ENCODE results near the gene SLC22A7. TPM values are rescaled to one million over a fixed set of nuclear protein-coding genes. Genes with fewer than 3 reads are reported as not detected.
A peak's percentile ranks its signal among the peaks of the same experiment; 100 is the strongest.

The SLC22A7 gene
- total RNA-seq, 1 donor from 2014 or later: not detected

DNA sequence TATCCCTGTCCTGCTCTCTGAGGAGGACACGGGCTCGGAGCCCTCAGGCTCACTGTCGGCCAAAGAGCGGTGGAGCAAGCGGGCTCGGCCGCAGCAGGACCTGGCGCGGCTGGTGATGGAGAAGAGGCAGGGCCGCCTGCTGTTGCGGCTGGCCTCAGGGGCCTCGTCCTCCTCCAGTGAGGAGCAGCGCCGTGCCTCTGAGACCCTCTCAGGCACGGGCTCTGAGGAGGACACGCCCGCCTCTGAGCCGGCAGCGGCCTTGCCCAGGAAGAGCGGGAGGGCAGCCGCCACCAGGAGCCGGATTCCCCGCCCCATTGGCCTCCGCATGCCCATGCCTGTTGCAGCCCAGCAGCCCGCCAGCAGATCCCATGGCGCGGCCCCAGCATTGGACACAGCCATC, 14.2 kb upstream of the SLC22A7 start:
- H3K4me3 ChIP-seq (ENCODE audit: low read length in 3 of 3): no peak overlapping the region
- no peaks in the 10 kb centered on the region for H3K4me1 ChIP-seq (ENCODE audit: control insufficient read depth in 3 of 3, insufficient read depth in 3 of 3, low read length in 3 of 3)
- peaks cover 30 to 52% (median 45%) of the 10 kb centered on the region in 3 donors for H3K27me3 ChIP-seq (ENCODE audit: control insufficient read depth in 3 of 3, insufficient read depth in 3 of 3, low read length in 3 of 3)
- H3K9me3 ChIP-seq (ENCODE audit: control insufficient read depth in 3 of 3, low read length in 3 of 3): no peaks in the 10 kb centered on the region
- H3K36me3 ChIP-seq (ENCODE audit: control insufficient read depth in 3 of 3, insufficient read depth in 3 of 3, low read length in 3 of 3): no peaks in the 10 kb centered on the region
- H3K9ac ChIP-seq (ENCODE audit: low read depth in 1 of 3, low read length in 3 of 3): no peak overlapping the region
- no peak overlapping the region for H3K27ac ChIP-seq (ENCODE audit: low read depth, low read length)

DNA sequence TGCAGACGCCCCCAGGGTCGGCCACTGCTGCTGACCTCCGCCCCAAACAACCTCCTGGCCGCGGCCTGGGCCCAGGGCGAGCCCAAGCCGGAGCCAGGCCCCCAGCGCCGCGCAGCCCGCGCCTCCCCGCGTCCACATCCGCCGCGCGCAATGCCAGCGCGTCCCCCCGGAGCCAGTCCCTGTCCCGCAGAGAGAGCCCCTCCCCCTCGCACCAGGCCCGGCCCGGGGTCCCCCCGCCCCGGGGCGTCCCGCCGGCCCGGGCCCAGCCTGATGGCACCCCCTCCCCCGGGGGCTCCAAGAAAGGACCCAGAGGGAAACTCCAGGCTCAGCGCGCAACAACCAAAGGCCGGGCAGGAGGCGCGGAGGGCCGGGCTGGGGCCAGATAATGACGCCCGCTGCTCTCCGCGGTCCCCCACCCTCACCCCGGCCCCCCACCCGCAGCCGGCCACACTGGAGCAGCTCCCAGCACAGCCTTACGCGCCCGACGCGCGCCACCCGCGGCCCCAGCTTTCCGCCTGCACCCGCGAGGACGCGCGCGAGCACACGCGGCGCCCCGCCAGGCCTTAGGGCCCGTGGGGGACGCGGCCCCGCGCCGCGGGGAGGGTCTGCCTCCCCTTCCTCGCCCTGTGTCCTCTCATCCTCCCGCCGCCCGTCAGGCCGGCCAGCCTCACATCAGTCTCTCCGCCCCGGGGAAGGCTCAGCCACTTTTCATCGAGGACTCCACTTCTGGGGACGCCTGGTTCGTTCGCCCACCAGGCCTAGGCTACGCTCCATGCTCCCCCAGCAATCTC, 12.9 kb upstream of the SLC22A7 start:
- no peaks in the 10 kb centered on the region for H3K4me1 ChIP-seq (ENCODE audit: control insufficient read depth in 3 of 3, insufficient read depth in 3 of 3, low read length in 3 of 3)
- no peak overlapping the region for H3K27ac ChIP-seq (ENCODE audit: low read depth, low read length)
- no peak overlapping the region for H3K4me3 ChIP-seq (ENCODE audit: low read length in 3 of 3)
- H3K27me3 ChIP-seq (ENCODE audit: control insufficient read depth in 3 of 3, insufficient read depth in 3 of 3, low read length in 3 of 3): peaks cover 28 to 45% (median 40%) of the 10 kb centered on the region in 3 donors
- no peaks in the 10 kb centered on the region for H3K36me3 ChIP-seq (ENCODE audit: control insufficient read depth in 3 of 3, insufficient read depth in 3 of 3, low read length in 3 of 3)
- peak overlapping the region in 1 of 3 donors; percentile 3 for H3K9ac ChIP-seq (ENCODE audit: low read depth in 1 of 3, low read length in 3 of 3)
- H3K9me3 ChIP-seq (ENCODE audit: control insufficient read depth in 3 of 3, low read length in 3 of 3): no peaks in the 10 kb centered on the region

GRCh38 chr6:43285832-43286231, 12.2 kb upstream of the SLC22A7 start:
- Histone ChIP-seq H3K36me3 (ENCODE audit: control insufficient read depth in 3 of 3, insufficient read depth in 3 of 3, low read length in 3 of 3) (no peaks in the 10 kb centered on the region), H3K27ac (ENCODE audit: low read depth, low read length) (no peak overlapping the region), H3K4me3 (ENCODE audit: low read length in 3 of 3) (no peak overlapping the region), H3K9me3 (ENCODE audit: control insufficient read depth in 3 of 3, low read length in 3 of 3) (no peaks in the 10 kb centered on the region), H3K9ac (ENCODE audit: low read depth in 1 of 3, low read length in 3 of 3) (no peak overlapping the region), H3K4me1 (ENCODE audit: control insufficient read depth in 3 of 3, insufficient read depth in 3 of 3, low read length in 3 of 3) (no peaks in the 10 kb centered on the region), H3K27me3 (ENCODE audit: control insufficient read depth in 3 of 3, insufficient read depth in 3 of 3, low read length in 3 of 3) (peaks cover 28 to 45% (median 35%) of the 10 kb centered on the region in 3 donors)

- H3K4me1 ChIP-seq (ENCODE audit: control insufficient read depth in 3 of 3, insufficient read depth in 3 of 3, low read length in 3 of 3): no peaks in the 10 kb centered on the region
- H3K4me3 ChIP-seq (ENCODE audit: low read length in 3 of 3): no peak overlapping the region
- H3K27ac ChIP-seq (ENCODE audit: low read depth, low read length): no peak overlapping the region
- no peak overlapping the region for H3K9ac ChIP-seq (ENCODE audit: low read depth in 1 of 3, low read length in 3 of 3)
- H3K9me3 ChIP-seq (ENCODE audit: control insufficient read depth in 3 of 3, low read length in 3 of 3): no peaks in the 10 kb centered on the region
- peaks cover 25 to 43% (median 34%) of the 10 kb centered on the region in 3 donors for H3K27me3 ChIP-seq (ENCODE audit: control insufficient read depth in 3 of 3, insufficient read depth in 3 of 3, low read length in 3 of 3)
- H3K36me3 ChIP-seq (ENCODE audit: control insufficient read depth in 3 of 3, insufficient read depth in 3 of 3, low read length in 3 of 3): no peaks in the 10 kb centered on the region
Measured at GRCh38 chr6:43286456-43286979, 11.5 kb upstream of the SLC22A7 start.

DNA sequence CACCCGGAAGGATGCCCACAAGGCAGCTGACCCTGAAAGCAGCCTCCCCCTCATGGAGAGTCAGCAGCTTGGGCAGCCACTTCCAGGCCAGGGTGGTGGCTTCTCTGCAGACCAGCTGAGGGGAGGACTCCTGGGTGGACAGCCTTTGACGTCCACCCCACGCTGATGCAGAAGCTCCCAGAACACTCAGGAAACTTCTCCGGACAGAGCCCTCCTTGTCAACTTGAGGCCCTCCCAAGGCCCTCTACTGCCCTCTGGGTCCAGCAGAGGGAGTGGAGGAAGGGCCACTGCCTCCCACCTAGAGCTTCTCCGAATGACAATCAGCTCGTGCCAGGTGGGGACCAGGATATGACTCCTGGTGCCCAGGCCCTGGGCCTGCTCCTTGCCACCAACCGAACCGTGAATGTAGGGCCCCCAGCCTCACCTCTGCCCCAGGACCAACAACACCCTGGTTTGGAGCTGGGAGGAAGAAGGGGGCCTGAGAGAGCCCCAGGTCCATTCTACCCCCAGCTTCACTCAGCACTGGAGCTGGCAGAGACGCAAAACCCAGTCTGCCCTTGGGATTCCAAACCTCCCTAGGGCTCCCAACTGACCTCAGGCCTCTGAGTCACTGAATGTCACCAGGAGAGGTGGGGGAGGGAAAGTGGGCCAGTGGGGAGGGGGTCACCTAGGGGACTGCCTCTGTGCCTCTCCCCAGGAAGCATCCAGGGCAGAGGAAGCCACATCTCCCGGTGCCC, 10.9 kb upstream of the SLC22A7 start:
- Histone ChIP-seq H3K36me3 (ENCODE audit: control insufficient read depth in 3 of 3, insufficient read depth in 3 of 3, low read length in 3 of 3) (no peaks in the 10 kb centered on the region), H3K4me3 (ENCODE audit: low read length in 3 of 3) (no peak overlapping the region), H3K9me3 (ENCODE audit: control insufficient read depth in 3 of 3, low read length in 3 of 3) (no peaks in the 10 kb centered on the region), H3K27me3 (ENCODE audit: control insufficient read depth in 3 of 3, insufficient read depth in 3 of 3, low read length in 3 of 3) (peaks cover 20 to 37% (median 34%) of the 10 kb centered on the region in 3 donors), H3K9ac (ENCODE audit: low read depth in 1 of 3, low read length in 3 of 3) (no peak overlapping the region), H3K27ac (ENCODE audit: low read depth, low read length) (no peak overlapping the region), H3K4me1 (ENCODE audit: control insufficient read depth in 3 of 3, insufficient read depth in 3 of 3, low read length in 3 of 3) (no peaks in the 10 kb centered on the region)

DNA sequence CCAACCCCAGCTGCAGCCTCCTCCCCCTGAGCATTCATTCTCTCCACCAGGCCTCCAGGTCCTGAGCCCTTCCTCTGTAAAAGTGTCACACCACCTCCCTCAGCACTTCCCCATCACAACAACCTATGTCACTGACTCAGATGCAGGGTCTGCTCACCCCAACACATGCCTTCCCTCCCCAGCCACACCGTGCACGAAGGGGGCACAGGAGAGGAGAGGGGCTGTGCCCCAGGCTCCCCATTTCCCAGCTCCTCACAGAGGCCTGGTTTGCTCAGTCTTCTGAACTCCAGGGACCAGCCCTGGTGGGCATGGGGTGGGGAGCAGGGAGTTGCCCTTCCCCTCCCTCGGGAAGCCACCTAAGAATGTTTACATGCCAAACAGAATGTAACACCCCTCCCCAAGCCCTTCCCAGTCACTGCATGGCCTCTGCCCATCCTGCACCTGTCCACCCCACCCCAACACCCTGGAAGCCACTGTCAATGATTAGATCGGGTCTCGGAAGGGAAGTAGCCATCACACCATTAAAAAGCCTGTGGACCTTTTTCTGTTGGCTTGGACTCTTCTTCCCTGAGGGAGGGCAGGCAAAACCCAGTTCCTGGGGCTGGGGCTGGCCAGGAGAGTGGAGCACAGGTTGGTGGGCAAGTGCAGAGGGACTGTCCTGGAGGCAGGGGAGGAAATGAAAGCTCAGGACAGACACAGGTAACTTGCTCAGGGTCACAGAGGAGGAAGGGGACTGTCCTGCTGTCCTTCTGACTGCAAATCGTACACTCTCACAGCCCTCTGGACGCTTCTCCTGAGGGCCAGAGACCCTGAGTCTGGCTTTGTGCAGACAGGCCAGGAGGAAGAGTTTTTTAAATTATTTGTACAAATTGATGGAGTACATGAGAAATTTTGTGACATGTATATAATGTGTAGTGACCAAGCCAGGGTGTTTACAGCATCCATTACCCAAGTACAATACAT, 10.1 kb upstream of the SLC22A7 start:
- Histone ChIP-seq H3K9me3 (ENCODE audit: control insufficient read depth in 3 of 3, low read length in 3 of 3) (no peaks in the 10 kb centered on the region), H3K4me3 (ENCODE audit: low read length in 3 of 3) (no peak overlapping the region), H3K36me3 (ENCODE audit: control insufficient read depth in 3 of 3, insufficient read depth in 3 of 3, low read length in 3 of 3) (no peaks in the 10 kb centered on the region)

GRCh38 chr6:43290339-43290904, 7.6 kb upstream of the SLC22A7 start:
- no peak overlapping the region for H3K4me3 ChIP-seq (ENCODE audit: low read length in 3 of 3)
- no peak overlapping the region for H3K9ac ChIP-seq (ENCODE audit: low read depth in 1 of 3, low read length in 3 of 3)
- H3K27ac ChIP-seq (ENCODE audit: low read depth, low read length): no peak overlapping the region
- H3K27me3 ChIP-seq (ENCODE audit: control insufficient read depth in 3 of 3, insufficient read depth in 3 of 3, low read length in 3 of 3): peaks cover 8 to 15% (median 9%) of the 10 kb centered on the region in 3 donors
- H3K36me3 ChIP-seq (ENCODE audit: control insufficient read depth in 3 of 3, insufficient read depth in 3 of 3, low read length in 3 of 3): no peaks in the 10 kb centered on the region
- H3K4me1 ChIP-seq (ENCODE audit: control insufficient read depth in 3 of 3, insufficient read depth in 3 of 3, low read length in 3 of 3): no peaks in the 10 kb centered on the region
- no peaks in the 10 kb centered on the region for H3K9me3 ChIP-seq (ENCODE audit: control insufficient read depth in 3 of 3, low read length in 3 of 3)

More for the DNA sequence above, 10.1 kb upstream of the SLC22A7 start:
- Histone ChIP-seq H3K27ac (ENCODE audit: low read depth, low read length) (no peak overlapping the region), H3K4me1 (ENCODE audit: control insufficient read depth in 3 of 3, insufficient read depth in 3 of 3, low read length in 3 of 3) (no peaks in the 10 kb centered on the region), H3K9ac (ENCODE audit: low read depth in 1 of 3, low read length in 3 of 3) (no peak overlapping the region), H3K27me3 (ENCODE audit: control insufficient read depth in 3 of 3, insufficient read depth in 3 of 3, low read length in 3 of 3) (peaks cover 15 to 30% (median 27%) of the 10 kb centered on the region in 3 donors)

DNA sequence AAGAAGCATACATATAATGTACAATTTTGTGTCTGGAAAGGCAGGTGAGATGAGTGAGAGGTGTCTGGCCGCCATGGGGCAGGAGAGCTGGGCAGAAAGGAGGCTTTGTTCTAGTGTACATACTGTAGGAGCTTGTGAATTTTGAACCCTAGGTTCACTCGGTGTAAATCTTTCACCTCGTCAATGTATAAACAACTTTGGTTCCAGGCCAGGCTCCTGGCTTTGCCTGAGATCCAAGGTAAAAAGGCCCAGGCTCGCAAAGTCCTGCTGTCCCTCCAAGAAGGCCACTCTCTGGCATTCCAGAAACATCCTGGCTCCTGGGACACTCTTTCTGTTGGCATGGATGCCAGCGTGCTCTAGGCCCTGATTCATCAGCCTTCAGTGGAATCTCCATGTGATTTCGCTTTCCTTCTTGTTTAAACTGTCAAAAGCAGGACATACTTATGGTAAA, 7.1 kb upstream of the SLC22A7 start:
- peaks cover 3 to 12% (median 4%) of the 10 kb centered on the region in 3 donors for H3K27me3 ChIP-seq (ENCODE audit: control insufficient read depth in 3 of 3, insufficient read depth in 3 of 3, low read length in 3 of 3)
- no peak overlapping the region for H3K27ac ChIP-seq (ENCODE audit: low read depth, low read length)
- H3K9ac ChIP-seq (ENCODE audit: low read depth in 1 of 3, low read length in 3 of 3): no peak overlapping the region
- H3K36me3 ChIP-seq (ENCODE audit: control insufficient read depth in 3 of 3, insufficient read depth in 3 of 3, low read length in 3 of 3): no peaks in the 10 kb centered on the region
- H3K4me3 ChIP-seq (ENCODE audit: low read length in 3 of 3): no peak overlapping the region
- no peaks in the 10 kb centered on the region for H3K9me3 ChIP-seq (ENCODE audit: control insufficient read depth in 3 of 3, low read length in 3 of 3)
- no peaks in the 10 kb centered on the region for H3K4me1 ChIP-seq (ENCODE audit: control insufficient read depth in 3 of 3, insufficient read depth in 3 of 3, low read length in 3 of 3)

- Histone ChIP-seq H3K9me3 (ENCODE audit: control insufficient read depth in 3 of 3, low read length in 3 of 3) (no peaks in the 10 kb centered on the region), H3K4me1 (ENCODE audit: control insufficient read depth in 3 of 3, insufficient read depth in 3 of 3, low read length in 3 of 3) (no peaks in the 10 kb centered on the region)
Measured at GRCh38 chr6:43291708-43292107, 6.4 kb upstream of the SLC22A7 start.

More at GRCh38 chr6:43291708-43292107, 6.4 kb upstream of the SLC22A7 start:
- Histone ChIP-seq H3K9ac (ENCODE audit: low read depth in 1 of 3, low read length in 3 of 3) (no peak overlapping the region), H3K27me3 (ENCODE audit: control insufficient read depth in 3 of 3, insufficient read depth in 3 of 3, low read length in 3 of 3) (peaks cover 0 to 4% (median 0%) of the 10 kb centered on the region in 3 donors), H3K27ac (ENCODE audit: low read depth, low read length) (no peak overlapping the region), H3K36me3 (ENCODE audit: control insufficient read depth in 3 of 3, insufficient read depth in 3 of 3, low read length in 3 of 3) (no peaks in the 10 kb centered on the region), H3K4me3 (ENCODE audit: low read length in 3 of 3) (no peak overlapping the region)

Measured in skeletal muscle tissue (tissue), 4 donors.